Measurements from ENCODE around the gene COL6A2. TPM values are rescaled to one million over a fixed set of nuclear protein-coding genes. Genes with fewer than 3 reads are reported as not detected.
"Not testable (repeated sequence)": the region's sequence is repeated elsewhere in the genome, so short reads cannot be mapped to it uniquely, and the experiment has no call there.

COL6A2 gene
- total RNA-seq, 1 donor from 2014 or later, result 933 TPM

DNA sequence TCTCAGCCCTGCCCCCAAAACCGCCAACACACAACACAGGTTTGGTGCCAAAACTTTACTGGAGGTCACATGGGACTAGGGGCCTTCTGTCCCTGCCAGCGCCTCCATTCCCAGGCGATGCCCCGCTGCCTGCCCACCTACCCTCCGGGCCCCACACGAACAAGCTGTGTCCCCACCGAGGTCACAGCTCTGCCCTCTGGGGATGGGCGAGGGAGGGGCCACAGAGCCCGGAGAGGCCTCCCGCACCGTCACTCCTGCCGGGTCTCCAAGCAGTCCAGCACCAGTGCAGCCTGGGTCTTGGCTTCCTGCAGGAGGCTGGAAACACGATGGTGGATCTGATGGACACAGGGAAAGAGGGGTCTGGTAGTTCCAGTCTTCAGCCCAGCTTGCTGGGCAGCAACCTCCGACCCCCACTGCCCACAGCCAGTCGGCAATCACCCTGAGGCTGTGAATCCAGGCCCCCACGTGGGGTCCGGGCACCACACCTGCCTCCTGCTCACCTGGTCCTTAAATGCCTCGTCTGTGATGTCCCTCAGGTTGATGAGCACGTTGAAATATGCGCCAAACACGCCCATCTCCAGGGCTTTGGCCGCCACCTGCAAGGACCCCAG is 38.9 kb downstream of the COL6A2 start:
- DNase-seq (ENCODE audit: low spot score in 2 of 2, unreplicated experiment in 2 of 2), result no peak
- Mint-ChIP-seq H3K36me3 (no peaks in the 10 kb centered on the region), H3K4me3 (no peak overlapping the region), H3K27me3 (ENCODE audit: low read depth) (peaks cover 25% of the 10 kb centered on the region), H3K9me3 (no peaks in the 10 kb centered on the region), H3K27ac (no peak overlapping the region), H3K4me1 (peaks cover 18% of the 10 kb centered on the region)
- TF ChIP-seq, protein P1, sequence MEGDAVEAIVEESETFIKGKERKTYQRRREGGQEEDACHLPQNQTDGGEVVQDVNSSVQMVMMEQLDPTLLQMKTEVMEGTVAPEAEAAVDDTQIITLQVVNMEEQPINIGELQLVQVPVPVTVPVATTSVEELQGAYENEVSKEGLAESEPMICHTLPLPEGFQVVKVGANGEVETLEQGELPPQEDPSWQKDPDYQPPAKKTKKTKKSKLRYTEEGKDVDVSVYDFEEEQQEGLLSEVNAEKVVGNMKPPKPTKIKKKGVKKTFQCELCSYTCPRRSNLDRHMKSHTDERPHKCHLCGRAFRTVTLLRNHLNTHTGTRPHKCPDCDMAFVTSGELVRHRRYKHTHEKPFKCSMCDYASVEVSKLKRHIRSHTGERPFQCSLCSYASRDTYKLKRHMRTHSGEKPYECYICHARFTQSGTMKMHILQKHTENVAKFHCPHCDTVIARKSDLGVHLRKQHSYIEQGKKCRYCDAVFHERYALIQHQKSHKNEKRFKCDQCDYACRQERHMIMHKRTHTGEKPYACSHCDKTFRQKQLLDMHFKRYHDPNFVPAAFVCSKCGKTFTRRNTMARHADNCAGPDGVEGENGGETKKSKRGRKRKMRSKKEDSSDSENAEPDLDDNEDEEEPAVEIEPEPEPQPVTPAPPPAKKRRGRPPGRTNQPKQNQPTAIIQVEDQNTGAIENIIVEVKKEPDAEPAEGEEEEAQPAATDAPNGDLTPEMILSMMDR (IDR thresholded peaks at IDR 0.05; ENCODE audit: unreplicated experiment), result no peak

DNA sequence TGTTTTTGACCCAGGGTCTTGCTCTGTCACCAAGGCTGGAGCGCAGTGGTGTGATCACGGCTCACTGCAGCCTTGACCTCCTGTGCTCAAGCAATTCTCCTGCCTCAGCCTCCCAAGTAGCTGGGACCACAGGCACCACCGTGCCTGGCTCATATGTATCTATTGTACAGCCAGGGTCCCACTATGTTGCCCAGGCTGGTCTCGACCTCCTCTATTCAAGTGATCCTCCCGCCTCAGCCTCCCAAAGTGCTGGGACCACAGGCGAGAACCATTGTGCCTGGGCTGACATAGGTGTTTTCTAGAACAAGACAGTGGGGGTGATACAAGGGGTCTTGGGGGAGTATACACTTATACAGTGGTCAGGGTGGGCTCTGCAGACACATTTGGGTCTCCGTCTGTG is 40.0 kb downstream of the COL6A2 start:
- Mint-ChIP-seq H3K27me3 (ENCODE audit: low read depth) (peaks cover 31% of the 10 kb centered on the region), H3K27ac (no peak overlapping the region), H3K36me3 (no peaks in the 10 kb centered on the region), H3K9me3 (no peaks in the 10 kb centered on the region), H3K4me1 (peaks cover 24% of the 10 kb centered on the region), H3K4me3 (no peak overlapping the region)
- TF ChIP-seq, protein P1 (IDR thresholded peaks at IDR 0.05; ENCODE audit: unreplicated experiment), result no peak
- no peak for DNase-seq (ENCODE audit: low spot score in 2 of 2, unreplicated experiment in 2 of 2)

- Mint-ChIP-seq H3K27ac (no peak overlapping the region), H3K4me1 (peaks cover 25% of the 10 kb centered on the region), H3K4me3 (no peak overlapping the region), H3K27me3 (ENCODE audit: low read depth) (peaks cover 31% of the 10 kb centered on the region), H3K9me3 (no peaks in the 10 kb centered on the region), H3K36me3 (no peaks in the 10 kb centered on the region)
- TF ChIP-seq, protein P1 (IDR thresholded peaks at IDR 0.05; ENCODE audit: unreplicated experiment), result no peak
- no peak for DNase-seq (ENCODE audit: low spot score in 2 of 2, unreplicated experiment in 2 of 2)
Observed at GRCh38 chr21:46138383-46138970, 40.6 kb downstream of the COL6A2 start.

DNA sequence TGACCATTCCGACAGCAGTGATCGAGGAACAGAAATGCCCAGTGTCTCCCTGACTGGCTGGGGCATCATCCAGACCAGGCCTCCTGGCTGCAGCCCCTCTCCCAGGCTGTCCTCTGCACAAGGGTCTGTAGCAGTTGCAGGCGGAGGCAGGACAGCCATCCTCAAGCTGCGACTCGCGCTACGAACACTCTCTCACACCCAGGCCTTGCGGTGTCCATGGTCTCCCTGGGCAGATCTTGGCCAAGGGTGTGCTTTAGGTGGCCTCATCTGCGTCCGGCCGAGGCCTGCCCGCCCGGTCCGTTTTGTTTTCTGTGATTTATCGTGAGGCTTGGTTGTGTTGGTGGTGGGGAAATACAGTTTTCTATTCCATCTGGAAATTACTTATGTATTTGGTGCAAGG is 41.8 kb downstream of the COL6A2 start:
- no peaks in the 10 kb centered on the region for H3K9me3 Mint-ChIP-seq
- H3K4me3 Mint-ChIP-seq, result no peak overlapping the region
- no peak for DNase-seq (ENCODE audit: low spot score in 2 of 2, unreplicated experiment in 2 of 2)
- no peak overlapping the region for H3K27ac Mint-ChIP-seq
- H3K36me3 Mint-ChIP-seq, result no peaks in the 10 kb centered on the region
- peaks cover 31% of the 10 kb centered on the region for H3K27me3 Mint-ChIP-seq (ENCODE audit: low read depth)
- peaks cover 33% of the 10 kb centered on the region for H3K4me1 Mint-ChIP-seq
- TF ChIP-seq, protein P1 (IDR thresholded peaks at IDR 0.05; ENCODE audit: unreplicated experiment), result no peak

GRCh38 chr21:46140352-46141003 is 42.6 kb downstream of the COL6A2 start:
- peak overlapping the region; percentile 0 for H3K4me3 Mint-ChIP-seq
- H3K36me3 Mint-ChIP-seq, result not testable (repeated sequence)
- H3K27ac Mint-ChIP-seq, result peak overlapping the region; percentile 0

More at GRCh38 chr21:46140352-46141003, 42.6 kb downstream of the COL6A2 start:
- Mint-ChIP-seq H3K4me1 (peaks cover 34% of the 10 kb centered on the region), H3K27me3 (ENCODE audit: low read depth) (peaks cover 31% of the 10 kb centered on the region)
- not testable (repeated sequence) for DNase-seq (ENCODE audit: low spot score in 2 of 2, unreplicated experiment in 2 of 2); H3K9me3 Mint-ChIP-seq

All from mesothelial cell of epicardium (in vitro differentiated cells).